Measurements from ENCODE around the gene CAPN2. TPM values are rescaled to one million over a fixed set of nuclear protein-coding genes. Genes with fewer than 3 reads are reported as not detected.
"Not testable (repeated sequence)": the region's sequence is repeated elsewhere in the genome, so short reads cannot be mapped to it uniquely, and the experiment has no call there.

Gene CAPN2
- total and polyA plus RNA-seq, 7 experiments from 2014 or later: 57.6 to 195 (median 99.5) TPM

- Mint-ChIP-seq H3K4me3 (no peak overlapping the region), H3K27me3 (no peaks in the 10 kb centered on the region), H3K27ac (peak overlapping the region in 4 of 9 donors; percentile 14 to 75 (median 50)), H3K4me1 (peaks cover 1 to 18% (median 7%) of the 10 kb centered on the region in 7 donors), H3K9me3 (no peaks in the 10 kb centered on the region), H3K36me3 (peaks cover 0 to 24% (median 0%) of the 10 kb centered on the region in 5 donors)
- Histone ChIP-seq H3K4me1 (ENCODE audit: control insufficient read depth in 2 of 2, insufficient read depth in 2 of 2, low read length in 2 of 2) (no peaks in the 10 kb centered on the region), H3K36me3 (ENCODE audit: control insufficient read depth in 2 of 3, insufficient read depth in 3 of 3, low read length in 3 of 3) (peaks cover 0 to 23% (median 6%) of the 10 kb centered on the region in 3 experiments), H3K4me3 (ENCODE audit: low read length) (no peak overlapping the region), H3K27me3 (ENCODE audit: control insufficient read depth in 2 of 2, insufficient read depth in 2 of 2, low read length in 2 of 2) (no peaks in the 10 kb centered on the region), H3K9me3 (ENCODE audit: control insufficient read depth in 2 of 3, low read length in 3 of 3) (no peaks in the 10 kb centered on the region), H3K27ac (ENCODE audit: low read depth, low read length) (no peak overlapping the region)
- no peak for DNase-seq
- ChIA-PET CTCF (interaction anchor here (1.0 kb wide), 1 partner anchor 40 kb away, joined by 3 read pairs; no protein-coding TSS in a partner anchor), POLR2A (interaction anchor here (0.7 to 1.0 kb wide), 3 partner anchors 11 to 36 kb away, joined by 3 read pairs; no protein-coding TSS in a partner anchor)
- ATAC-seq: no peak
- intact Hi-C loops (cut with micrococcal nuclease): no loop called here
Observed at GRCh38 chr1:223738465-223739365, 26.4 kb downstream of the CAPN2 start.

DNA sequence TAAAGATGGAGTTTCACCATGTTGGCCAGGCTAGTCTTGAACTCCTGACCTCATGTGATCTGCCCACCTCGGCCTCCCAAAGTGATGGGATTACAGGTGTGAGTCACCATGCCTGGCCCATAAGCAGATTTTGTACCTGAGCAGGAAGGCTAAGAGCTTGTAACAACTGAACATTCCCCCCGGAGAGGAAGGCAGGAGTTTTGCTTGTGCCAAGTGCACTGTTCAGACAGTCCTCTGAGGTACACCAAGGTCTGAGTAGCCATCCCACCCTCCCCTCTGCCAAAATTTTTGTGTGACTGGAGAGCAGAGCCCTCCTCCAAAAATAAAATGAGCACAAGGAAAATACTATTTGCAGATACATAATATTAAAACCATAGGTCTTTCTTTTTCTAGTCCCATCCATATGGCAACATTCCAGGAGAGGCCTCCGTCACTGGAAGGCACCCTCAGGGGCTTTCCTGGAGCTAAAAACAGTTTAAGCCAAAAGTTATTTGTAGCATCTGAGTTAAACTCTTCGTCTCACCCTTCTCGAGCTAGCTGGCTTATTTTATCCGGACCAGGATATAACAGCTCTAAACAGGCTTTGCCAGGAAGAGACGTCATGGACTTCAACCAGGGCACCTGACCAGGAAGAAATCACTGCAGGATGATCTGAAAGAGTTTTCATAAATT lies 27.2 kb downstream of the CAPN2 start:
- peaks cover 0 to 27% (median 6%) of the 10 kb centered on the region in 3 experiments for H3K36me3 ChIP-seq (ENCODE audit: control insufficient read depth in 2 of 3, insufficient read depth in 3 of 3, low read length in 3 of 3)
- Mint-ChIP-seq H3K9me3 (no peaks in the 10 kb centered on the region), H3K27ac (peak overlapping the region in 2 of 9 donors; percentile 16 to 51), H3K4me3 (no peak overlapping the region), H3K27me3 (no peaks in the 10 kb centered on the region), H3K4me1 (peaks cover 0 to 14% (median 6%) of the 10 kb centered on the region in 7 donors), H3K36me3 (peaks cover 0 to 27% (median 0%) of the 10 kb centered on the region in 5 donors)
- DNase-seq (no peak), ATAC-seq (no peak)
- ChIA-PET POLR2A (interaction anchor here (0.7 to 0.9 kb wide), 2 partner anchors 23 to 35 kb away, joined by 3 read pairs; no protein-coding TSS in a partner anchor), CTCF (interaction anchor here (1.0 kb wide), 1 partner anchor 10 kb away, joined by 4 read pairs; no protein-coding TSS in a partner anchor)
- H3K27ac ChIP-seq (ENCODE audit: low read depth, low read length): no peak overlapping the region
- H3K4me1 ChIP-seq (ENCODE audit: control insufficient read depth in 2 of 2, insufficient read depth in 2 of 2, low read length in 2 of 2): no peaks in the 10 kb centered on the region
- intact Hi-C loops (cut with micrococcal nuclease): no loop called here
- no peak overlapping the region for H3K4me3 ChIP-seq (ENCODE audit: low read length)
- no peaks in the 10 kb centered on the region for H3K27me3 ChIP-seq (ENCODE audit: control insufficient read depth in 2 of 2, insufficient read depth in 2 of 2, low read length in 2 of 2)
- no peaks in the 10 kb centered on the region for H3K9me3 ChIP-seq (ENCODE audit: control insufficient read depth in 2 of 3, low read length in 3 of 3)

DNA sequence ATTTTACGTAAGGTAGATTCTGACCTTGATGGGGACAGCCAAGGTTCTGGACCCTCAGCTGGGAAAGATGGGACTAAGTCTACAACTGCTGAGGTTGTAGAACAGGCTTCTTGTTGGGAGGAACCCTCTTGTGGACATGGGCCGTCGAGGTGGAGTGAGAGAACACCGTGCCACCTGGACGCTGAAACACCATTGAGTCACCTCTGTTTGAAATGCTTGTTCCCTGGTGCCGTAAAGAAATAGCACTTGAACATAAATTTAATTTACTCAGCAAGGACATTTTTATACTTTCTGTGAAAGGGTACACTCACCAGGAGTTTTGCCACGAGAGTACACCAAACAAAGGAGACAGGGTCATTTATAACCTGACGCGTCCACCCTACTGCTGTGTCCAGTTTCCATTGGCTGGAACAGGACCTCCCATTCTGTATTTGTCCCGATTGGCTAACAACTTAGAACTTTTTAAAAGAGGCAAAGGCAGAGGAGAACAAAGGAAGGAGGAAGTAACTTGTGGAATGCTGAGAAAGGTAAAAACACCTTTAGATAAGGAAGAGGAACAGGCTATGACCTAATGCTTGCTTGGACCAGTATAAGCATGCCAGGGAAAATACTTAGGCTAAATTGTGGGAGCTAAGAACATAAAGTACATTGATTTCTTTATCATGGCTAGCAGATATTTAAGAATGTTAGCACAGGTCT lies 27.8 kb downstream of the CAPN2 start:
- H3K4me3 Mint-ChIP-seq; H3K27me3 Mint-ChIP-seq; H3K27ac ChIP-seq (ENCODE audit: low read depth, low read length); ATAC-seq; H3K4me1 ChIP-seq (ENCODE audit: control insufficient read depth in 2 of 2, insufficient read depth in 2 of 2, low read length in 2 of 2); intact Hi-C loops (cut with micrococcal nuclease); H3K9me3 Mint-ChIP-seq; DNase-seq; H3K4me3 ChIP-seq (ENCODE audit: low read length); H3K27me3 ChIP-seq (ENCODE audit: control insufficient read depth in 2 of 2, insufficient read depth in 2 of 2, low read length in 2 of 2); H3K9me3 ChIP-seq (ENCODE audit: control insufficient read depth in 2 of 3, low read length in 3 of 3): not testable (repeated sequence)
- H3K36me3 ChIP-seq (ENCODE audit: control insufficient read depth in 2 of 3, insufficient read depth in 3 of 3, low read length in 3 of 3): peaks cover 0 to 29% (median 6%) of the 10 kb centered on the region in 3 experiments
- POLR2A ChIA-PET: interaction anchor here (0.9 to 1.1 kb wide), 2 partner anchors 13 to 24 kb away, joined by 3 to 5 read pairs; no protein-coding TSS in a partner anchor
- Mint-ChIP-seq H3K27ac (peak overlapping the region in 3 of 9 donors; percentile 12 to 71 (median 19)), H3K4me1 (peaks cover 0 to 10% (median 4%) of the 10 kb centered on the region in 7 donors), H3K36me3 (peaks cover 0 to 27% (median 0%) of the 10 kb centered on the region in 5 donors)
- CTCF ChIA-PET: interaction anchor here (1.0 kb wide), 1 partner anchor 9 kb away, joined by 4 read pairs; no protein-coding TSS in a partner anchor

GRCh38 chr1:223741861-223742260 lies 29.5 kb downstream of the CAPN2 start:
- H3K4me3 ChIP-seq (ENCODE audit: low read length): no peak overlapping the region
- ATAC-seq (no peak), DNase-seq (no peak)
- Mint-ChIP-seq H3K27ac (peak overlapping the region in 1 of 9 donors; percentile 42), H3K36me3 (peaks cover 0 to 31% (median 0%) of the 10 kb centered on the region in 5 donors), H3K27me3 (no peaks in the 10 kb centered on the region), H3K4me1 (peaks cover 0 to 7% (median 0%) of the 10 kb centered on the region in 7 donors), H3K9me3 (no peaks in the 10 kb centered on the region), H3K4me3 (no peak overlapping the region)
- CTCF ChIA-PET: no interaction called here
- H3K4me1 ChIP-seq (ENCODE audit: control insufficient read depth in 2 of 2, insufficient read depth in 2 of 2, low read length in 2 of 2): no peaks in the 10 kb centered on the region
- POLR2A ChIA-PET: interaction anchor here (0.6 kb wide), 1 partner anchor 88 kb away, joined by 3 read pairs; no protein-coding TSS in a partner anchor
- no peak overlapping the region for H3K27ac ChIP-seq (ENCODE audit: low read depth, low read length)
- H3K9me3 ChIP-seq (ENCODE audit: control insufficient read depth in 2 of 3, low read length in 3 of 3): no peaks in the 10 kb centered on the region
- H3K27me3 ChIP-seq (ENCODE audit: control insufficient read depth in 2 of 2, insufficient read depth in 2 of 2, low read length in 2 of 2): no peaks in the 10 kb centered on the region
- H3K36me3 ChIP-seq (ENCODE audit: control insufficient read depth in 2 of 3, insufficient read depth in 3 of 3, low read length in 3 of 3): peaks cover 0 to 43% (median 6%) of the 10 kb centered on the region in 3 experiments
- intact Hi-C loops (cut with micrococcal nuclease): no loop called here

DNA sequence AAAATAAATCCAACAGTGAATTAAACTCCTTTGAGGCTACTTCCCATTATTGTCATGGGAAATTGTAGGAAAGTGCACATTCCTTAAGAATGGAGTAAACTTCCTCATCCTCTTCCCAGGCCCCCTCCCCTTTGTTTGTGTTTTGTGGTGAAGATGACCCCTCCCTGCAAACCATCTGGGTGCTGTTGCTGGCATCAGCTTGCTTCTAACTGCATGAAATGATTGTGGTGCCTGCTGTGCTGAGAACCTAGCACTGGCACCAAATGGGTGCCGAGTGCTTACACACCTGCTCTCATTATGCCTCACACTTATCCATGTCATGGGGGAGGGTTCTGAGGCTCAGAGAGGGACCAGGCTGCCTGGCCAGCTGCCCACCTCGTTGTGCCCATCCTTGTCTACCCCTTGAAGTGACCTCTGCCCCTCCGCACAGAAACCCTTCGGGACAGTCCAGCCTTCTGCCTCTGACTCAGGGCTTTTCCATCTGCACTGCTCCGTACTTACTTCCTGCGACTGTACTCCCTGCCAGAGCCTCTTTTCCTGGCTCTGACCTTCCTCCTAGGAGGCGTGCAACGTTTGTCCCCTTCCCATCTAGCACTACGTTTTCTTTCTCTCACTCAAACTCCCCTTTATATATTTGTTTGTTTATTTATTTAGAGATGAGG lies 30.6 kb downstream of the CAPN2 start:
- no peak overlapping the region for H3K27ac ChIP-seq (ENCODE audit: low read depth, low read length)
- Mint-ChIP-seq H3K36me3 (peaks cover 0 to 36% (median 0%) of the 10 kb centered on the region in 5 donors), H3K27ac (peak overlapping the region in 3 of 9 donors; percentile 14 to 64 (median 17)), H3K9me3 (no peaks in the 10 kb centered on the region), H3K4me3 (no peak overlapping the region), H3K4me1 (peaks cover 0 to 12% (median 6%) of the 10 kb centered on the region in 7 donors), H3K27me3 (no peaks in the 10 kb centered on the region)
- POLR2A ChIA-PET: no interaction called here
- no peaks in the 10 kb centered on the region for H3K27me3 ChIP-seq (ENCODE audit: control insufficient read depth in 2 of 2, insufficient read depth in 2 of 2, low read length in 2 of 2)
- no peak overlapping the region for H3K4me3 ChIP-seq (ENCODE audit: low read length)
- intact Hi-C loops (cut with micrococcal nuclease): no loop called here
- ATAC-seq: no peak
- H3K36me3 ChIP-seq (ENCODE audit: control insufficient read depth in 2 of 3, insufficient read depth in 3 of 3, low read length in 3 of 3): peaks cover 0 to 48% (median 6%) of the 10 kb centered on the region in 3 experiments
- no peaks in the 10 kb centered on the region for H3K4me1 ChIP-seq (ENCODE audit: control insufficient read depth in 2 of 2, insufficient read depth in 2 of 2, low read length in 2 of 2)
- CTCF ChIA-PET: no interaction called here
- no peak for DNase-seq
- no peaks in the 10 kb centered on the region for H3K9me3 ChIP-seq (ENCODE audit: control insufficient read depth in 2 of 3, low read length in 3 of 3)
